IMR-90 (cell line): ENCODE results near the gene CAP2.
A peak's percentile ranks its signal among the peaks of the same experiment; 100 is the strongest.

Experiments used
- CEBPB ChIP-seq: IDR thresholded peaks from 2 replicates; pipeline ENCODE4 v1.6.1; 2012; ENCODE audit warnings: low read depth, low read length, improper control_type of control experiment
- CTCF ChIP-seq: conservative IDR thresholded peaks from 2 replicates; pipeline ENCODE4 v1.5.1; 2012; ENCODE audit warnings: mild to moderate bottlenecking, low read depth, low read length, improper control_type of control experiment
- FOS ChIP-seq: fragments of 150-350 bp; IDR thresholded peaks from 2 replicates; pipeline ENCODE4 v1.6.1; 2016; ENCODE audit warnings: low read depth, low read length
- MXI1 ChIP-seq: IDR thresholded peaks from 2 replicates; pipeline ENCODE4 v1.6.1; 2012; ENCODE audit warnings: low read depth, mild to moderate bottlenecking, low read length, moderate library complexity, borderline replicate concordance
- POLR2A ChIP-seq: IDR thresholded peaks from 2 replicates; pipeline ENCODE4 v1.6.1; 2012; ENCODE audit warnings: mild to moderate bottlenecking, low read depth, low read length
- RCOR1 ChIP-seq: IDR thresholded peaks from 2 replicates; pipeline ENCODE4 v1.6.1; 2012; ENCODE audit warnings: mild to moderate bottlenecking, low read length, improper control_type of control experiment; ENCODE audit not compliant: insufficient replicate concordance
- RFX5 ChIP-seq: IDR thresholded peaks from 2 replicates; pipeline ENCODE4 v1.8.0; 2012; ENCODE audit warnings: low read depth, mild to moderate bottlenecking, low read length, moderate library complexity
- USF2 ChIP-seq: fragments of 150-350 bp; IDR thresholded peaks from 2 replicates; pipeline ENCODE4 v1.6.1; 2017; ENCODE audit warnings: mild to moderate bottlenecking, antibody characterized with exemption, low read length, low read depth

- TF ChIP-seq POLR2A (no peak), CTCF (no peak), FOS (0 out of 2 replicates have a peak, but pooled peaks have one; percentile 28), CEBPB (peak; percentile 50; the same call in 1 of the 2 replicates), RFX5 (no peak), MXI1 (no peak), USF2 (no peak), RCOR1 (no peak)
These were observed 38.2 kb downstream of the CAP2 start for GRCh38 chr6:17431581-17431980.
